IMR-90 (cell line): Measurements from ENCODE around the gene STPG4. TPM values are rescaled to one million over a fixed set of nuclear protein-coding genes. Genes with fewer than 3 reads are reported as not detected.

ENCODE experiments used
- ATAC-seq: fragments of 200-7000 bp; cut with Tn5 transposase; 2 replicates; pipeline ENCODE4 v1.9.1; 2020; ENCODE audit warnings: low read depth, mild to moderate bottlenecking, moderate library complexity
- BruUV-seq: library from RNA; stranded (reverse); fragments of 400-500 nt; replicated peaks from 2 replicates; lab custom pipeline; 2021; lab: Mats Ljungman, UMichigan
- CTCF ChIA-PET: fragments of 300-600 bp; formaldehyde crosslinking; extraction: SDS; loops from one replicate; lab custom pipeline; 2021; ENCODE audit warnings: antibody characterized with exemption; lab: Yijun Ruan, JAX
- POLR2A ChIA-PET: fragments of 300-600 bp; sonication (Branson Sonifier 250); formaldehyde crosslinking; loops from one replicate; lab custom pipeline; 2022; ENCODE audit warnings: antibody characterized with exemption; ENCODE audit not compliant: unreplicated experiment; lab: Charles Lee
- DNase-seq: peaks from one replicate; pipeline ENCODE4 v3.0.0; 2013
- H2AFZ ChIP-seq: replicated peaks from 2 replicates; pipeline ENCODE3; 2013; ENCODE audit warnings: low read length, mild to moderate bottlenecking; ENCODE audit not compliant: poor library complexity
- H2AK5ac ChIP-seq: 2 replicates; pipeline ENCODE4 v1.6.1; 2013; ENCODE audit warnings: low read depth, low read length, inconsistent platforms
- H2AK9ac ChIP-seq: replicated peaks from 2 replicates; pipeline ENCODE3; 2013; ENCODE audit warnings: mild to moderate bottlenecking, low read depth, low read length, moderate library complexity; ENCODE audit not compliant: poor library complexity
- H2BK120ac ChIP-seq: 2 replicates; pipeline ENCODE4 v1.6.1; 2013; ENCODE audit warnings: low read depth, low read length, inconsistent platforms
- H2BK15ac ChIP-seq: 3 replicates; pipeline ENCODE4 v1.6.1; 2013; ENCODE audit warnings: low read depth, low read length, inconsistent platforms
- H2BK20ac ChIP-seq: 2 replicates; pipeline ENCODE4 v1.6.1; 2013; ENCODE audit warnings: low read depth, mild to moderate bottlenecking, inconsistent platforms, low read length, moderate library complexity
- H2BK5ac ChIP-seq: 2 replicates; pipeline ENCODE4 v1.6.1; 2013; ENCODE audit warnings: mild to moderate bottlenecking, low read depth, low read length, inconsistent platforms; ENCODE audit not compliant: poor library complexity, severe bottlenecking
- H3K14ac ChIP-seq: replicated peaks from 2 replicates; pipeline ENCODE4 v1.6.1; 2013; ENCODE audit warnings: low read depth, low read length, inconsistent platforms
- H3K18ac ChIP-seq: 2 replicates; pipeline ENCODE4 v1.6.1; 2013; ENCODE audit warnings: low read depth, low read length, control low read depth
- H3K23ac ChIP-seq: 2 replicates; pipeline ENCODE4 v1.6.1; 2013; ENCODE audit warnings: low read depth, low read length, inconsistent platforms
- H3K27ac ChIP-seq: 2 replicates; pipeline ENCODE4 v1.5.1; 2013; ENCODE audit warnings: mild to moderate bottlenecking, control low read depth, low read length; ENCODE audit not compliant: insufficient read depth
- H3K27me3 ChIP-seq: 2 replicates; pipeline ENCODE4 v1.6.1; 2013; ENCODE audit warnings: low read length; ENCODE audit not compliant: control insufficient read depth, insufficient read depth
- H3K36me3 ChIP-seq: 2 replicates; pipeline ENCODE4 v1.6.1; 2013; ENCODE audit warnings: low read length, mixed read lengths; ENCODE audit not compliant: control insufficient read depth, insufficient read depth
- H3K4ac ChIP-seq: 2 replicates; pipeline ENCODE4 v1.6.1; 2013; ENCODE audit warnings: low read depth, low read length, inconsistent platforms
- H3K4me1 ChIP-seq: 2 replicates; pipeline ENCODE4 v1.6.1; 2013; ENCODE audit warnings: low read length, mixed read lengths; ENCODE audit not compliant: control insufficient read depth, insufficient read depth
- H3K4me2 ChIP-seq: 2 replicates; pipeline ENCODE4 v1.6.1; 2013; ENCODE audit warnings: low read depth, mild to moderate bottlenecking, control low read depth, low read length, moderate library complexity
- H3K4me3 ChIP-seq: 2 replicates; pipeline ENCODE4 v1.5.1; 2013; ENCODE audit warnings: low read depth, mild to moderate bottlenecking, control low read depth, low read length, moderate library complexity; ENCODE audit not compliant: insufficient read depth
- H3K56ac ChIP-seq: 2 replicates; pipeline ENCODE4 v1.6.1; 2013; ENCODE audit warnings: low read length, inconsistent platforms; ENCODE audit not compliant: insufficient read depth; ENCODE audit errors: extremely low read depth
- H3K79me1 ChIP-seq, 2 experiments: 2 replicates each; pipeline ENCODE4 v1.6.1; 2013; ENCODE audit warnings: low read length in 2 of 2, inconsistent platforms in 1 of 2, low read depth in 1 of 2
- H3K9ac ChIP-seq: 2 replicates; pipeline ENCODE4 v1.6.1; 2013; ENCODE audit warnings: low read depth, low read length, control low read depth
- H3K9me1 ChIP-seq: 2 replicates; pipeline ENCODE4 v1.6.1; 2013; ENCODE audit warnings: low read length, inconsistent platforms; ENCODE audit not compliant: insufficient read depth
- H3K9me3 ChIP-seq: 2 replicates; pipeline ENCODE4 v1.6.1; 2013; ENCODE audit warnings: low read length; ENCODE audit not compliant: control insufficient read depth, insufficient read depth
- H4K20me1 ChIP-seq: 2 replicates; pipeline ENCODE4 v1.6.1; 2013; ENCODE audit warnings: low read length, inconsistent platforms; ENCODE audit not compliant: insufficient read depth
- H4K5ac ChIP-seq: 2 replicates; pipeline ENCODE4 v1.6.1; 2013; ENCODE audit warnings: mild to moderate bottlenecking, low read depth, low read length, control low read depth
- H4K8ac ChIP-seq, 2 experiments: 2 replicates each; pipeline ENCODE4 v1.6.1; 2013; ENCODE audit warnings: low read depth in 2 of 2, low read length in 2 of 2, control low read depth in 1 of 2, inconsistent platforms in 1 of 2
- H4K91ac ChIP-seq: 2 replicates; pipeline ENCODE4 v1.6.1; 2013; ENCODE audit warnings: low read depth, low read length, inconsistent platforms; ENCODE audit not compliant: insufficient read depth
- BHLHE40 ChIP-seq: fragments of 150-350 bp; IDR thresholded peaks from 2 replicates; pipeline ENCODE4 v1.6.1; 2016; ENCODE audit warnings: mild to moderate bottlenecking, low read depth, low read length
- CEBPB ChIP-seq: IDR thresholded peaks from 2 replicates; pipeline ENCODE4 v1.6.1; 2012; ENCODE audit warnings: low read depth, low read length, improper control_type of control experiment
- FOS ChIP-seq: fragments of 150-350 bp; IDR thresholded peaks from 2 replicates; pipeline ENCODE4 v1.6.1; 2016; ENCODE audit warnings: low read depth, low read length
- MAFK ChIP-seq: IDR thresholded peaks from 2 replicates; pipeline ENCODE4 v1.6.1; 2012; ENCODE audit warnings: low read depth, low read length, improper control_type of control experiment
- MAZ ChIP-seq: IDR thresholded peaks from 2 replicates; pipeline ENCODE4 v1.6.1; 2012; ENCODE audit warnings: low read depth, mild to moderate bottlenecking, low read length, improper control_type of control experiment, moderate library complexity, borderline replicate concordance
- POLR2A ChIP-seq: IDR thresholded peaks from 2 replicates; pipeline ENCODE4 v1.6.1; 2012; ENCODE audit warnings: mild to moderate bottlenecking, low read depth, low read length
- RCOR1 ChIP-seq: IDR thresholded peaks from 2 replicates; pipeline ENCODE4 v1.6.1; 2012; ENCODE audit warnings: mild to moderate bottlenecking, low read length, improper control_type of control experiment; ENCODE audit not compliant: insufficient replicate concordance
- WGBS, 2 experiments: methylation state at CpG; one replicate each; pipeline versions ENCODE4 v1.1.5 to v1.1.7; 2013; ENCODE audit warnings: missing lambda C conversion rate in 2 of 2; ENCODE audit not compliant: insufficient read length in 1 of 2; ENCODE audit errors: extremely low coverage in 2 of 2; 5-methylcytosine and 5-hydroxymethylcytosine counted together
- dilution Hi-C: fragments of 300-500 bp; cut with HindIII; formaldehyde crosslinking; loops from one replicate; pipeline ENCODE4 v1.14.3; 2018; ENCODE audit warnings: low sequenced_read_pairs; ENCODE audit not compliant: unreplicated experiment
- in situ Hi-C: fragments of 300-500 bp; cut with MboI; formaldehyde crosslinking; loops from 3 replicates; pipeline ENCODE4 v1.14.3; 2019; ENCODE audit warnings: low sequenced_read_pairs, inconsistent platforms, mixed read lengths
- intact Hi-C: fragments of 100-400 bp; cut with micrococcal nuclease; formaldehyde crosslinking; loops from 2 replicates; pipeline ENCODE4 v1.10.0; 2022
- polyA plus RNA-seq, 3 experiments: library from polyadenylated mRNA; depleted of rRNA; stranded (reverse); fragments of >200 nt; gene quantifications; 2 replicates each; pipeline ENCODE4 v1.2.3, GENCODE V29; 2012; ENCODE audit warnings: low replicate concordance in 1 of 3
- total RNA-seq: library from RNA; depleted of rRNA; stranded (reverse); fragments of >200 nt; gene quantifications from 2 replicates; pipeline ENCODE4 v1.2.3, GENCODE V29; 2012

STPG4 gene
- total and polyA plus RNA-seq, 2 of the 4 experiments (the other 2 are of a cell fraction): 0.12 to 0.18 TPM

- no peak overlapping the region for H3K18ac ChIP-seq
- H2BK5ac ChIP-seq: no peak overlapping the region
- H3K79me1 ChIP-seq: peaks cover 0 to 35% of the 10 kb centered on the region in 2 experiments; a peak in 3 of 4 replicates
- peaks cover 34% of the 10 kb centered on the region for H3K9me1 ChIP-seq
- peak overlapping the region; percentile 50 for H2BK120ac ChIP-seq
- H2AK9ac ChIP-seq: no peak overlapping the region
- peak overlapping the region; percentile 6 for H3K4ac ChIP-seq
- no peak overlapping the region; the same call in 1 of the 2 replicates for H2BK20ac ChIP-seq
- in situ Hi-C loops (no loop called here), dilution Hi-C loops (no loop called here), intact Hi-C loops (no loop called here)
- no peaks in the 10 kb centered on the region for H3K27me3 ChIP-seq
- H3K4me2 ChIP-seq: no peak overlapping the region
- H3K4me3 ChIP-seq: no peak overlapping the region
- no peak overlapping the region for H4K91ac ChIP-seq
- H3K36me3 ChIP-seq: no peaks in the 10 kb centered on the region
- ATAC-seq (no peak), DNase-seq (no peak)
- no peak overlapping the region for H4K5ac ChIP-seq
- no peak overlapping the region for H3K27ac ChIP-seq
- H3K9ac ChIP-seq: no peak overlapping the region
- no peak overlapping the region for H3K56ac ChIP-seq
- no peak overlapping the region for H2AFZ ChIP-seq
- TF ChIP-seq BHLHE40 (no peak), MAFK (no peak), CEBPB (no peak), RCOR1 (no peak), FOS (no peak), POLR2A (no peak), MAZ (no peak)
- no TSS peak for BruUV-seq
- no peak overlapping the region for H2BK15ac ChIP-seq
- H3K14ac ChIP-seq: no peak overlapping the region
- H3K9me3 ChIP-seq: no peaks in the 10 kb centered on the region
- H4K20me1 ChIP-seq: no peaks in the 10 kb centered on the region
- POLR2A ChIA-PET: no interaction called here
- WGBS, 2 experiments: 92% methylated on average over 2 of the region's 7 CpGs; no CpG with 5 or more reads in 1 of the 2 experiments
- H3K23ac ChIP-seq: no peak overlapping the region
- CTCF ChIA-PET: no interaction called here
- peak overlapping the region; percentile 83 for H2AK5ac ChIP-seq
- H4K8ac ChIP-seq: no peak overlapping the region
- peaks cover 26% of the 10 kb centered on the region for H3K4me1 ChIP-seq
Observed at GRCh38 chr2:47080888-47081301, 74.2 kb downstream of the STPG4 start.
